Glutamatergic neuron (in vitro differentiated cells): ENCODE measurements around the gene FGA. TPM values are rescaled to one million over a fixed set of nuclear protein-coding genes. Genes with fewer than 3 reads are reported as not detected.
A peak's percentile ranks its signal among the peaks of the same experiment; 100 is the strongest.

Experiments used
- DNase-seq: peaks from one replicate; pipeline ENCODE4 v3.0.0; 2022
- H3K27ac Mint-ChIP-seq: one replicate; pipeline ENCODE4 v1.8.0; 2020; ENCODE audit warnings: mild to moderate bottlenecking, mixed read lengths, inconsistent platforms; ENCODE audit not compliant: unreplicated experiment
- H3K27me3 Mint-ChIP-seq: one replicate; pipeline ENCODE4 v1.8.0; 2020; ENCODE audit warnings: mild to moderate bottlenecking, moderate library complexity, mixed read lengths, inconsistent platforms; ENCODE audit not compliant: unreplicated experiment
- H3K36me3 Mint-ChIP-seq: one replicate; pipeline ENCODE4 v1.8.0; 2020; ENCODE audit warnings: mild to moderate bottlenecking, mixed read lengths, inconsistent platforms; ENCODE audit not compliant: unreplicated experiment
- H3K4me1 Mint-ChIP-seq: one replicate; pipeline ENCODE4 v1.8.0; 2020; ENCODE audit warnings: mild to moderate bottlenecking, low read depth, mixed read lengths, inconsistent platforms; ENCODE audit not compliant: unreplicated experiment
- H3K4me3 Mint-ChIP-seq: one replicate; pipeline ENCODE4 v1.8.0; 2020; ENCODE audit warnings: mild to moderate bottlenecking, mixed read lengths, inconsistent platforms; ENCODE audit not compliant: unreplicated experiment
- H3K9me3 Mint-ChIP-seq: one replicate; pipeline ENCODE4 v1.8.0; 2020; ENCODE audit warnings: mild to moderate bottlenecking, moderate library complexity, mixed read lengths, inconsistent platforms; ENCODE audit not compliant: unreplicated experiment
- CTCF ChIP-seq: fragments of 200-600 bp; sonication (generic); IDR thresholded peaks from one replicate; pipeline ENCODE4 v1.5.0; 2021; ENCODE audit not compliant: partially characterized antibody, unreplicated experiment
- total RNA-seq: library from RNA; stranded (reverse); fragmentation: NEBNext Ultra II Directional; extraction: Animal tissue kit (Norgen Biotek cat#: 25700); gene quantifications from one replicate; pipeline ENCODE4 v1.2.1, GENCODE V29; 2021; ENCODE audit not compliant: unreplicated experiment

The FGA gene
- total RNA-seq, 1 donor from 2014 or later: not detected

GRCh38 chr4:154620111-154620510 lies 29.6 kb upstream of the FGA start:
- no peaks in the 10 kb centered on the region for H3K27me3 Mint-ChIP-seq
- no peak overlapping the region for H3K27ac Mint-ChIP-seq
- no peak for DNase-seq
- no peaks in the 10 kb centered on the region for H3K4me1 Mint-ChIP-seq
- no peaks in the 10 kb centered on the region for H3K9me3 Mint-ChIP-seq
- H3K4me3 Mint-ChIP-seq: no peak overlapping the region
- TF ChIP-seq CTCF: no peak
- H3K36me3 Mint-ChIP-seq: no peaks in the 10 kb centered on the region

- no peaks in the 10 kb centered on the region for H3K36me3 Mint-ChIP-seq
- peak; percentile 73 for DNase-seq
- no peaks in the 10 kb centered on the region for H3K9me3 Mint-ChIP-seq
- peak; percentile 69 for TF ChIP-seq CTCF
- H3K4me3 Mint-ChIP-seq: no peak overlapping the region
- H3K27me3 Mint-ChIP-seq: no peaks in the 10 kb centered on the region
- no peak overlapping the region for H3K27ac Mint-ChIP-seq
- H3K4me1 Mint-ChIP-seq: no peaks in the 10 kb centered on the region
Observed at GRCh38 chr4:154618708-154619315, 28.3 kb upstream of the FGA start.

- Mint-ChIP-seq H3K27me3 (no peaks in the 10 kb centered on the region), H3K4me1 (no peaks in the 10 kb centered on the region), H3K36me3 (no peaks in the 10 kb centered on the region), H3K4me3 (no peak overlapping the region), H3K9me3 (no peaks in the 10 kb centered on the region), H3K27ac (no peak overlapping the region)
- DNase-seq: no peak
- no peak for TF ChIP-seq CTCF
Observed at GRCh38 chr4:154617820-154618317, 27.3 kb upstream of the FGA start.

GRCh38 chr4:154616731-154617130 lies 26.2 kb upstream of the FGA start:
- Mint-ChIP-seq H3K4me3 (no peak overlapping the region), H3K36me3 (no peaks in the 10 kb centered on the region), H3K27ac (no peak overlapping the region), H3K4me1 (no peaks in the 10 kb centered on the region), H3K27me3 (no peaks in the 10 kb centered on the region), H3K9me3 (no peaks in the 10 kb centered on the region)
- no peak for TF ChIP-seq CTCF
- no peak for DNase-seq

- no peak overlapping the region for H3K27ac Mint-ChIP-seq
- H3K4me3 Mint-ChIP-seq: no peak overlapping the region
- no peaks in the 10 kb centered on the region for H3K4me1 Mint-ChIP-seq
- no peaks in the 10 kb centered on the region for H3K36me3 Mint-ChIP-seq
- no peaks in the 10 kb centered on the region for H3K27me3 Mint-ChIP-seq
- no peak for DNase-seq
- H3K9me3 Mint-ChIP-seq: no peaks in the 10 kb centered on the region
- TF ChIP-seq CTCF: no peak
Observed at GRCh38 chr4:154616287-154616686, 25.7 kb upstream of the FGA start.
